Sigmoid colon (tissue), 7 donors: ENCODE results near the gene RAX2. TPM values are rescaled to one million over a fixed set of nuclear protein-coding genes. Genes with fewer than 3 reads are reported as not detected.

Experiments
- DNase-seq: peaks from one replicate; pipeline ENCODE4 v3.0.0-alpha.2; 2019
- H3K27ac ChIP-seq, 4 donors: fragments of 200-600 bp; sonication (generic); one replicate each; pipeline ENCODE4 v1.5.1; 2016 to 2019; ENCODE audit warnings: mild to moderate bottlenecking in 1 of 4
- H3K27me3 ChIP-seq, 3 donors: fragments of 200-600 bp; sonication (generic); one replicate each; pipeline ENCODE4 v1.5.1; 2019; ENCODE audit warnings: mild to moderate bottlenecking in 1 of 3
- H3K36me3 ChIP-seq, 4 donors: fragments of 200-600 bp; sonication (generic); one replicate each; pipeline ENCODE4 v1.5.1; 2016 to 2019
- H3K4me1 ChIP-seq, 4 donors: fragments of 200-600 bp; sonication (generic); one replicate each; pipeline ENCODE4 v1.5.1; 2017 to 2019
- H3K4me3 ChIP-seq, 4 donors: fragments of 200-600 bp; sonication (generic); one replicate each; pipeline ENCODE4 v1.5.1; 2017 to 2019; ENCODE audit warnings: mild to moderate bottlenecking in 2 of 4, moderate library complexity in 1 of 4
- H3K9me3 ChIP-seq, 4 donors: fragments of 200-600 bp in 3 of 4; sonication (generic) in 3 of 4; one replicate each; pipeline versions ENCODE4 v1.5.1 to v1.6.1; 2013 to 2019
- CTCF ChIP-seq, 4 experiments: fragments of 450-650 bp in 3 of 4; fragments of 200-600 bp in 1 of 4; IDR thresholded peaks; one replicate each; pipeline ENCODE4 v1.5.1; 2016 to 2019; ENCODE audit warnings: antibody characterized with exemption in 4 of 4, mild to moderate bottlenecking in 3 of 4, moderate library complexity in 2 of 4
- EP300 ChIP-seq, 4 donors: sonication (generic); formaldehyde crosslinking; IDR thresholded peaks; one replicate each; pipeline ENCODE4 v1.6.1; 2017; ENCODE audit warnings: antibody characterized with exemption in 4 of 4
- POLR2A ChIP-seq, 2 donors: fragments of 450-650 bp; IDR thresholded peaks; one replicate each; pipeline ENCODE4 v1.6.1; 2016; ENCODE audit warnings: antibody characterized with exemption in 2 of 2, mild to moderate bottlenecking in 2 of 2, moderate library complexity in 2 of 2
- POLR2AphosphoS5 ChIP-seq, 4 donors: sonication (generic); formaldehyde crosslinking; IDR thresholded peaks; one replicate each; pipeline ENCODE4 v1.6.1; 2017; ENCODE audit warnings: antibody characterized with exemption in 4 of 4
- WGBS, 2 donors: extraction: QIAGEN DNeasy Blood & Tissue Kit; methylation state at CpG; one replicate each; pipeline ENCODE4 v1.1.7; 2013; 5-methylcytosine and 5-hydroxymethylcytosine counted together
- intact Hi-C: fragments of 100-400 bp; cut with DNase I; formaldehyde crosslinking; loops from one replicate; pipeline ENCODE4 v1.15.1; 2023
- polyA plus RNA-seq, 3 donors: library from polyadenylated mRNA; stranded (reverse); fragments of 200-250 nt; gene quantifications; one replicate each; pipeline ENCODE4 v1.2.3, GENCODE V29; 2013
- total RNA-seq, 4 donors: library from RNA; depleted of rRNA; stranded (reverse); fragments of >200 nt; gene quantifications; one replicate each; pipeline ENCODE4 v1.1.0, GENCODE V29; 2016
- donor health status: healthy with polysubstance abuse.
- donor health status: Bipolar disorder and iron deficiency.
- donor health status: healthy.

Gene RAX2
- total and polyA plus RNA-seq, 7 donors: not detected

- H3K27me3 ChIP-seq: peaks cover 20 to 47% (median 34%) of the 10 kb centered on the region in 3 donors
- H3K4me3 ChIP-seq: peak overlapping the region in 2 of 4 donors; percentile 24 to 39
- no peak overlapping the region for H3K27ac ChIP-seq
- H3K4me1 ChIP-seq: peaks cover 0 to 13% (median 9%) of the 10 kb centered on the region in 4 donors
- 4 to 6% methylated on average over 46 of the region's 46 CpGs for WGBS, 2 donors
- peaks cover 0 to 5% (median 0%) of the 10 kb centered on the region in 4 donors for H3K9me3 ChIP-seq
- no peak for TF ChIP-seq CTCF (IDR thresholded peaks at IDR 0.05)
- no peak for TF ChIP-seq EP300 (IDR thresholded peaks at IDR 0.05)
- no peak for TF ChIP-seq POLR2A (IDR thresholded peaks at IDR 0.05)
- no peak for TF ChIP-seq POLR2AphosphoS5 (IDR thresholded peaks at IDR 0.05)
- H3K36me3 ChIP-seq: no peaks in the 10 kb centered on the region
- DNase-seq: no peak
- intact Hi-C loops: no loop called here
Observed at GRCh38 chr19:3801412-3802096, 29.5 kb upstream of the RAX2 start.

DNA sequence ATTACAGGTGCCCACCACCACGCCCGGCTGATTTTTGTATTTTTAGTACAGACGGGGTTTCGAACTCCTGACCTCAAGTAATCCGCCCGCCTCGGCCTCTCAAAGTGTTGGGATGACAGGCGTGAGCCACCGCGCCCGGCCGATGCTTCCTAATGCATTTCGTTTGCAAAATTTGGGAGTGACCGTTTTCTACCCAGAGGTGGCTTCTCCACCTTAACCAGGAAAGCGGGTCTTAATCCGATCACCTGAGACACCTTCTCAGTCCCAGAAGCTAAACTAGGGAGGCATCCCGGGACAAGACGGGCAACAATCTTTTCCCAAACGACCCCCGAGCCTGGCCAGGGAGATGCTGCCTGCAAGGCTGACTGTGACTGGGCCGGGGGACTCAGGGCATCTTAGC lies 29.0 kb upstream of the RAX2 start:
- Histone ChIP-seq H3K9me3 (peaks cover 0 to 7% (median 0%) of the 10 kb centered on the region in 4 donors), H3K4me1 (peaks cover 0 to 13% (median 9%) of the 10 kb centered on the region in 4 donors), H3K4me3 (peak overlapping the region in 1 of 4 donors; percentile 24), H3K27ac (no peak overlapping the region), H3K36me3 (no peaks in the 10 kb centered on the region), H3K27me3 (peaks cover 20 to 47% (median 34%) of the 10 kb centered on the region in 3 donors)
- no peak for DNase-seq
- intact Hi-C loops: no loop called here
- TF ChIP-seq POLR2AphosphoS5 (IDR thresholded peaks at IDR 0.05) (no peak), EP300 (IDR thresholded peaks at IDR 0.05) (no peak), POLR2A (IDR thresholded peaks at IDR 0.05) (no peak), CTCF (IDR thresholded peaks at IDR 0.05) (no peak)
- 39% methylated on average over 21 of the region's 21 CpGs for WGBS, 2 donors

- Histone ChIP-seq H3K27me3 (peaks cover 20 to 43% (median 27%) of the 10 kb centered on the region in 3 donors), H3K9me3 (peaks cover 0 to 7% (median 0%) of the 10 kb centered on the region in 4 donors), H3K4me3 (no peak overlapping the region), H3K4me1 (peaks cover 0 to 13% (median 9%) of the 10 kb centered on the region in 4 donors), H3K36me3 (no peaks in the 10 kb centered on the region), H3K27ac (no peak overlapping the region)
- TF ChIP-seq POLR2A (IDR thresholded peaks at IDR 0.05): no peak
- no peak for TF ChIP-seq CTCF (IDR thresholded peaks at IDR 0.05)
- no peak for TF ChIP-seq EP300 (IDR thresholded peaks at IDR 0.05)
- no peak for TF ChIP-seq POLR2AphosphoS5 (IDR thresholded peaks at IDR 0.05)
- WGBS, 2 donors: 46 to 70% methylated on average over 6 of the region's 6 CpGs
- no peak for DNase-seq
- intact Hi-C loops: no loop called here
Observed at GRCh38 chr19:3798137-3798536, 26.1 kb upstream of the RAX2 start.

- Histone ChIP-seq H3K4me1 (peaks cover 0 to 6% (median 4%) of the 10 kb centered on the region in 4 donors), H3K27me3 (peaks cover 13 to 29% (median 18%) of the 10 kb centered on the region in 3 donors), H3K4me3 (no peak overlapping the region), H3K36me3 (no peaks in the 10 kb centered on the region), H3K9me3 (peaks cover 0 to 7% (median 0%) of the 10 kb centered on the region in 4 donors), H3K27ac (no peak overlapping the region)
- TF ChIP-seq POLR2AphosphoS5 (IDR thresholded peaks at IDR 0.05) (no peak), EP300 (IDR thresholded peaks at IDR 0.05) (no peak), CTCF (IDR thresholded peaks at IDR 0.05) (no peak), POLR2A (IDR thresholded peaks at IDR 0.05) (no peak)
- no peak for DNase-seq
- intact Hi-C loops: no loop called here
- 95 to 96% methylated on average over 2 of the region's 2 CpGs for WGBS, 2 donors
Observed at GRCh38 chr19:3796358-3796757, 24.3 kb upstream of the RAX2 start.
